Activated T-helper 1 cell treated with Interleukin-2 at 50 U/mL for 16 hours (primary cell): ENCODE data around the gene HMCES.
"Not testable (repeated sequence)": the region's sequence is repeated elsewhere in the genome, so short reads cannot be mapped to it uniquely, and the experiment has no call there.

ENCODE experiments used
- DNase-seq: peaks from one replicate; pipeline ENCODE4 v3.0.0-alpha.2; 2020; ENCODE audit warnings: low read depth

The HMCES gene

DNA sequence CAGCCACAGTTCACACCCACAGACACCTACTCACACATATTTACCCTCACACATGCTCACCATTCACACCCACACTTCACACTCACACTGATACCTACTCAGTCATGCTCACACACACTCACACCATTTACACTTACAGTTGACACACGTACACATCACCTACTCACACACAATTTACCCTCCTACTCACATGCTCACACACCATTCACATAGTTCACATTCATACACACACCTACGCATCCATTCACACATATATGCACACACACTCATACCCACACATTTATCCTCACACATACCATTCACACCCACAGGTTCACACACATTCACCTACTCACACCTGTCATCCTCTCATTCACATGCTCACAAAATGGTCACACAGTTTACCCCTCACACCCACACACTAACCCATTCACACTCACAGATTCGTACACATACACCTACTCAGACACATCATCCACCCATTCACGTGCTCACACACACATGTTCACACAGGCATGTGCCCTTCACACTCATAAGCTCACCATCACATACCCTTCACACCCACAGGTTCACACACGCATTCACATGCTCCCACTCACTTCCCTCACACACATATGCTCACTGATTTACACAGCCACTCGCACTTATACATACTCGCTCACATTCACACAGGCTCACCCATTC is 42.3 kb downstream of the HMCES start:
- no peak for DNase-seq

DNA sequence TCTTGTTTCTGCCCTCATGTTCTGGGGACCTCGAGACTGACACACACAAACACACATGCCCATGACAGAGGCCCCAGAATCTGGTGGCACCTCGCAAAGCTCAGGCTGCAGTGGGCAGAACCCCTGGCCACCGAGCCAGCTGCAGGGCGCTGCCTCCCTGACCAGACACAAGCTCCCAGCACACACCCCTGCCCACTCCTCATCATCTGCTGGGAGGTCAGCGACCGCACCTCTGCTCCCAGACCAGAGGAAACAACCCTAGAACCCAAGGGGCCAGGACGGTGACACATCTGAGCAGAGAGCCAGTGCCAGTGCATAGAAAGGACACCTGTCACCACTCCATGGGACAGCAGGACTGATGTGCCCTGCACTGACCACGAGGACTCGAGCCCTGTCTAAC is 43.2 kb downstream of the HMCES start:
- DNase-seq = no peak

DNA sequence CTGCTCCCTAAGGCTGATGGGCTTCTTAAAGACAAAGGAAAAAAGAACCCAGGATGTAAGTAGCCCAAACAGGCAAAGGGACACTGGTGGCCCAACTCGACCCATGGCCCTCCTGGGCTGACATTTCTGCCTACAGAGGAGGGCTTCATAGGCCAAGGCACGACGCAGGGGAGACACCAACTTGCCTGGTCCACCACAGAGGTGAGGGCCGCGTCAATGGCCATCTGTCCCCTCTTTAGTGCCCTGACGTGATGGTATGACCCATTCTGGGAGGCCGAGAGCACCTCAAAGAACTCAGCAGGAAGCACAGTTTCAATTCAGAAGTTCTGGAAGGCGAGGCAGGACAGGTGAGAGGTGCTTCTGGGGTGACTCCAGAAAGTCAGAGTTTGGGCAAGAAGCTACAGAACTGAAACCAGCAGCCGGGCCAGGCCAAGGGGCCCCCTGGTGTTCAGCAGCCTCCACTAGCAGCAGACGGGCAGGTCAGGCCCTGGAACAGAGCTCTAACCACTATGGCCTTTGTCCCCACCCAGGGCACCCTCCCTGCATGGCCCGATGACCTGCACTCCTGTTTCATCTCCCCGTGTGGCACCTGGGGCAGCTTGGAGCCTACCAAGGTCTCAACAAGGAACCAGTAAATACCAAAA is 45.1 kb downstream of the HMCES start:
- DNase-seq = no peak

DNA sequence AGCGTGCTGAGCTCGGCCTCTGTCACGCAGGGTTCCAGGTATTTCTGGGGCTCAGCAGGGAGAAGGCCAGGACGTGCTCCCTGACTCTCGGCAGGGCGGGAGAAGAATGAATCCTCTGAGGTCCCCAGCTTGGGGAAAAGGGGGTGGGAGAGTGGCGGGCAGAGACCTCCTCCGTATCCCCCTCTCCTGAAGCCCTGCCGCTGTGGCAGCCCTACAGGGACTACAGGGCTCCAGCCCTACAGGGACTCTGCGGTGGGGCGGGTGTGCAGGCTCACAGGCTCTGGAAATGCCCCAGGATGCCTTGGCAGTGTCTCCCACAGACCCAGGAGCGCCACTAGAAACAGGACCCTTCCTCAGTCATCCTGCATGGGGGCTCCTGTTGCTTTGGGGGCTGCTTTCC is 46.2 kb downstream of the HMCES start:
- DNase-seq = no peak

DNA sequence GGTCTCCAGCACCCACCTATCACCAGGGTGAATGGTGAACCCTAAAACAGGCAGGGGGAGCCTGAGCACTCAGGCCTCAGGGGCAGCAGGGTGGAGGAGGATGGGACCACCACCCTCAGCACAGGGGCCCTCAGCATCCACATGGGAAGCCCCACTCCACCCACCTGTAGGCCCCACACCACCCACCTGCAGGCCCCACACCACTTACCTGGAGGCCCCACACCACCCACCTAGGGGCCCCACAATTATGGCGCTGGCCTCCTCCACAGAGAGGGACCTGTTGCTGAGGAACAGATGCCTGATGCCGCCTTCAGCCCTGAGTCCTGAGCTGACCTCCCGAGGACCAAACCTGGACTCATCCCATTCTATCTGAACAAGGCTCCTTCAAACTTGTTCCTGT is 46.7 kb downstream of the HMCES start:
- no peak for DNase-seq

DNA sequence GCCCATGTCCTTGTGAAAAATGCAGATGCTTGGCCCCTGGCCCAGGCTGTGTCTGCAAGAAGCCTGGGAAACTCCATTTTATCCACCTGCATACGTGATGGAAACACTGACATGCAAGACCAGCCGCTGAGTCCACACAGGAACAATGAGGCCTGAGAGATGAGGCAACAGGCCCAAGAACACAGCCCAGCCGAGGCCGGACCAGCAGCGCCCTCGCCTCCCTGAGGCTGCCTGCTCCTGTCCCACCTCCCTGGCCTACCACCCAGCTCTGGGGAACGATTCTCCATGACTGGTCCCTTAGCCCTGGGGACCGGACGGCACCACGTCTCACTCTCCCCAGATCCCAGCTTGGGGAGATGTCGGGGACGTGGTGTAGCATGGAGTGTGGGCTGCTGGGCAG is 47.5 kb downstream of the HMCES start:
- no peak for DNase-seq

DNA sequence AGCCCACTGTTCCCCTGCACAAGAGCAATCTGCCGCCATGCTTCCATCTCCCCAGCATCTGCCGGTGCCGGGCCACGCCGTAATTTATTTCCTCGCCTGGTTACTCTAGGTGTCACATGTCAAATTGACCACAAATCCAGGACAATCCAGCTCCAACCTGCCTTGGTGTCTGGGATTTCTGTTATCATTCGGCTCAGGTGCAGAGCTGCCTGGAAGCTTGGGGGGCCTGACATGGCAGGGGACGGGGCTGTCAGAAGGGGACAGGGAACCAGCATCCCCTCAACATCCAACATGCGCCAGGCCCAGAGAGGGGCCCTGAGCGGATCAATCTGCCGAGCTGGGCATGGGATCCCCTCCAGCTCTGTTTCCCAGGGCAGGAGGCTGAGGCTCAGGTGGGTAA is 47.9 kb downstream of the HMCES start:
- no peak for DNase-seq

DNA sequence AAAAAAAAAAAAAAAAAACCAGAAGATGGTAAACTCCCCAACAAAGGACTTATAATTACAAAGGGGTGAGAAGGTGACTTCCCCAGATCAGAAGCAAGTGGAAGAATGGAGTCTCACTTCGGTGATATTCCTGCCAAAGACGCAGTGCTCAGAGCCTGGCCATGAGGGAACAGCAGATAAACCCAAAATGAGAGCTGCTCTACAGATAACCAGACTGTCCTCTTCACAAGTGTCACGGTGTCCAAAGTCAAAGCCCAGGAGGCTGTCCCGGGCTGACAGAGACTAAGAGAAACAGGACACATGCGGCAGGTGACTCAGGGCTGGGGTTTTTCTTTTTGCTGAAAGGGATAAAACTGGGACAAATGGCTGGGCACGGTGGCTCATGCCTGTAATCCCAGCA is 48.8 kb downstream of the HMCES start:
- no peak for DNase-seq

DNA sequence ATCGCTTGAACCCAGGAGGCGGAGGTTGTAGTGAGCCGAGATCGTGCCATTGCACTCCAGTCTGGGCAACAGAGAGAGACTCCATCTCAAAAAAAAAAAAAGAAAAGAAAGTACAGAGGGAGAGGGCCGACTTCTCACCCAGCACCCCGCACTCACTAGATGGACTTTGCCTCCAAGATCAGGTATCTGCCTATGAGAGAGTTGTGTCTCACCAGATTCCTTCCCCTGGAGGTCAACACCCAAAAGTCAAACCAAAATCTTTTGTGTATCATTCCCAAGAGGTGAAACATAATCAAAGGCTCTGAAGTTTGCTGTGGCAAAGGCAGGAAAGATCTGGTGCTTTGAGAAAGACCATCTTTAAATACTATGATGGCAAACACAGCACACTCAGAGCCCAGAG is 51.2 kb downstream of the HMCES start:
- no peak for DNase-seq

DNA sequence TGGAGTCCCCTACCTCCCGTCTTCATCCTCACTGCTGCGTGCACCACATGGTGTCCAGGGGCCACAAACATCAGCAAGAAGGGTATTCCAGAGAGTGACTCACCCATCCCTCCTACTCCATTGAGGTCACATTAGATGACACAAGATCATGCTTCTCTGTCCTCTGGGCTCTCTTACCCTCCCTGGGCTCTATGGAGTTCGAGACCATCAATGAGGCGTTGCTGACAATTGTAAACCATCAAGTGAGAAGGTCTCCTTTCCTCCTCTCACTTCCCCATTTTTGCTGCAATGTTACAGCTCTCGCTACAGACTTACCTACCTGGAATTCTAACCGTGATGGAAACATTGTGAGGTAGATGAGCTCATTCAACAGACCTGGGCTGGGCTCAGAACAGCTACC is 51.7 kb downstream of the HMCES start:
- no peak for DNase-seq

DNA sequence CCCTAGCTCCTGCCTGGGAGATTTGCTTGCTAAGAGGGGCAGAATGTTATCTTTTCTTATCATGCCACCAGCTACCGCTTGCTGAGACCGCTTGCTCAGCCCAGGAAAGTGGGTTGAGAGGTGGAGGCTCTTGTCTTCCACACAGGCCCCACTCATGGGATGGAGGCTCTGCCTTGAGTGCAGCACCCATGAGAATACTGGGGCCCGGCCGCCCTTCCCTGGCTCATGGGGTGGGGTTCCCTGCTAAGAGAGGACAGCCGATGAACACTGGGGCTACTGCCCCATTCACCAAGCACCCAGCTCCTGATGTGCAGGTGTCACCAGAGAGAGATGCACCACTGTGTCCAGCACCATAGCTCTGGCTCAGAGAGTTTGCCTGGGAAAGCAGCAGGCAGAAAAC is 55.2 kb downstream of the HMCES start:
- no peak for DNase-seq

DNA sequence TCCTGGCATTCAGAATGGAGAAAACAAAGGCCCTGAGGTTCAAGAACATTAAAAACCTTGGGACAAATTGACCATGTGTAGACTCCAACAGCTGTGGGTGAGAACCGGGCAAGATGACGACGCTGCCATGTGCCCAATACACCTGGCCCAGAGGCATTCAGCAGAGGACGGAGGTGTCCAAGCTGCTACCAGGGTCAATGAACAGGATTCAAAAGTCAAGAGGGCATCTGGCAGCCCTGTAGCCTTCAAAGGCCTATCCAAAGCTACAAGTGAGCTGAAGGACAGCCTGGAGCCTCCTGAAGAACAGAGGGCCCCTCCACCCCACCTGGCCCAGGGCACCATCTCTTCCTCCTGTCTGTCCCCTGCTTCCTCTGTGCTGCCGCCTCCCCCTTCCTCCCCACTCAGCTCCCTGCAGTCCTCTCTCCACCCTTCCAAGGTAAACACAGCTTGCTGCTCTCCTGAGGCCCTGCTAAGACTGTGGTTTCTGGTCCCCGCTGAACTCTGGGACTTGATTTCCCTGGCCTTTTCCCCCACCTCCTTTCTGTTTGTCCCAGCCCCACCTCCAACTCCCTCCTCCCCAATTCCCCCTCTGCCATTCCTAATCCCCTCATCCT is 57.5 kb downstream of the HMCES start:
- no peak for DNase-seq

DNA sequence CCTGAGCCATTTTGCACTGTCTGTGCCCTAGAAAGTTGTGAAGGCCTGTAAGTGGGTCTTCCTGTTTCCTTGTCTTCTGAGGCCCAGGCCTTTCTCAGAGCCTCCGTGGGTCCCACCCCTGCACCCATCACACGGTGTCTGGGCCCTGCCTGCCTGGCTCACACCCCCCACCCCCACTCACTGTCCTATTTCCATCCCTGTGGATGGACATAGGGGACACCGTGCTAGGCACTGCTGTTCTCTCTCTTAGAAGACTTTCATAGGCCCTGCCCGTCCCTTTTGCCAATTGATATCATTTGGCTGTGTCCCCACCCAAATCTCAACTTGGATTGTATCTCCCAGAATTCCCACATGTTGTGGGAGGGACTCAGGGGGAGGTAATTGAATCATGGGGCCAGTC is 59.0 kb downstream of the HMCES start:
- DNase-seq = not testable (repeated sequence)

DNA sequence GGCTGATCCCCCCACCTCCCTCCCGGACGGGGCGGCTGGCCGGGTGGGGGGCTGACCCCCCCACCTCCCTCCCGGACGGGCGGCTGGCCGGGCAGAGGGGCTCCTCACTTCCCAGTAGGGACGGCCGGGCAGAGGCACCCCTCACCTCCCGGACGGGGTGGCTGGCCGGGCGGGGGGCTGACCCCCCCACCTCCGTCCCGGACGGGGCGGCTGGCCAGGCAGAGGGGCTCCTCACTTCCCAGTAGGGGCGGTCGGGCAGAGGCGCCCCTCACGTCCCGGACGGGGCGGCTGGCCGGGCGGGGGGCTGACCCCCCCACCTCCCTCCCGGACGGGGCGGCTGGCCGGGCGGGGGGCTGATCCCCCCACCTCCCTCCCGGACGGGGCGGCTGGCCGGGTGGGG is 60.5 kb downstream of the HMCES start:
- DNase-seq = not testable (repeated sequence)

DNA sequence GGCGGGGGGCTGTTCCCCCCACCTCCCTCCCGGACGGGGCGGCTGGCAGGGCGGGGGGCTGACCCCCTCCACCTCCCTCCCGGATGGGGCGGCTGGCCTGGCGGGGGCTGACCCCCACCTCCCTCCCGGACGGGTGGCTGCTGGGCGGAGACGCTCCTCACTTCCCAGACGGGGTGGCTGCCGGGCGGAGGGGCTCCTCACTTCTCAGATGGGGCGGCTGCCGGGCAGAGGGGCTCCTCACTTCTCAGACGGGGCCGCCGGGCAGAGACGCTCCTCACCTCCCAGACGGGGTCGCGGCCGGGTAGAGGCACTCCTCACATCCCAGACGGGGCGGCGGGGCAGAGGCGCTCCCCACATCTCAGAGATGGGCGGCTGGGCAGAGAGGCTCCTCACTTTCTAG is 61.2 kb downstream of the HMCES start:
- not testable (repeated sequence) for DNase-seq

DNA sequence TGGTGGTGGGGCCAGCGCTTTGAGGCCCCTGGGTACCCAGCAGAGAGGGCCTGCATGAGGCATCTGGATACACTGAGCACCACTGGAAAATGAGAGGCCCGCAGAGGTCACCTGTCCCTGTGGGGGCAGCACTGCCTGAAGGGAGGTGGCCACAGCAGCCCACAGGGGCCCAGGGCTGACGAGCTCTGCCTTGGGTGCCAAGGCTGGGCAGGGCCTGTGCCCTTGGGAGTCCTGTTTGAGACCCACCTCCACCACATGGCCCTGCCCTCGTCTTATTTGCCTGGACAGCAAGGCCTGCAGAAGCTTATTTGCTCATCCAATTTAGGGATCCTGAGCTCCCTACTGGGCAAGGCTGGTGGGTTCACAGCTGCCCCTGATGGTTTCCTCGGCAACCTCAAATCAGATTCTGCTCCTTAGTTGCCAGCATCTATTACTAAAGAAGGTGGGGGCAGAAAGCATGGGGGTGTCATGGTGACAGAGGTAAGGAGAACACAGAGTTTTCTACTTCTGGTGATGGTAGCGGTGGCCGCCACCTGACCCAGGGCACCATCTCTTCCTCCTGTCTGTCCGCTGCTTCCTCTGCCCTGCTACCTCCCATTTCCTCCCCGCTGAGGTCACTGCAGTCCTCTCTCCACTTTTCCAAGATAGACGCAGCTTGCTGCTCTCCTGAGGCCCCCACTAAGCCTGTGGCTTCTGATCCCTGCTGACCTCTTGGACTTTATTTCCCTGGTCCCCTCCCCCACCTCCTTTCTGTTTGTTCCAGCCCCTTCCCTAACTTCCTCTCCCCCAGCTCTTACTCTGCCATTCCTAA is 62.9 kb downstream of the HMCES start:
- DNase-seq = no peak

DNA sequence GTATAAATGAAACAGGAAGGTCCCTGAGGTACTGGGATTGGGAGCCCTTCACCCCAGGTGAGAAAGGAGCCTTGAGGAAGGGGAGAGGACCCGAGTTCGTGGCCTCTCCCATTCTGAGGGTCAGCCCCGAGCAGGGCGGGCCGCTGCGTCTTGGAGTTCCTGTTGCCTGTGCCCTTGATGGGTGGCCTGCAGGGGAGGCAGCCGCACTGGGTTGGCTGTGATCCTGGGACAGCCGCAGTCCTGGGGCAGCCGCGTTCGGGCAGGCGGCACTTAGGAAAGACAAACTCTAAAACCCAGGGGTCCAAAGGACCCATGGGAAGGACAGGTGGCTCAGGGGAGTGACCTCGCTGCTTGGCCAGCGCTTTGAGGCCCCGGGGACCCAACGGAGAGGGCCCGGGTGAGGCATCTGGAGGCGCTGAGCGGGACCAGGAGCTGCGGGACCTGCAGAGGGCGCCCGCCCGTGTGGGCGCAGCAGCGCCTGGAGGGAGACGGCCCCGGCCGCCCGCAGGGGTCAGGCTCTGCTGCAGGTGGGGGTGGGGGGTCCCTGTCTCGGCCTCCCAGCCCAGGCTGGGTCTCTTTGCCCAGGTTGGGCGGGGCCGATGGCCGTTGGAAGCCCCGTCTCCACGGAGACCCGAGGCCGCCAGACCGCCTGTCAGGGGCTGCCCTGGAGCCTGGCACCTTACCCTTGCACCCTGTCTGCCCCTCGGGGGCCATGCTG is 65.1 kb downstream of the HMCES start:
- peak; percentile 5 for DNase-seq

DNA sequence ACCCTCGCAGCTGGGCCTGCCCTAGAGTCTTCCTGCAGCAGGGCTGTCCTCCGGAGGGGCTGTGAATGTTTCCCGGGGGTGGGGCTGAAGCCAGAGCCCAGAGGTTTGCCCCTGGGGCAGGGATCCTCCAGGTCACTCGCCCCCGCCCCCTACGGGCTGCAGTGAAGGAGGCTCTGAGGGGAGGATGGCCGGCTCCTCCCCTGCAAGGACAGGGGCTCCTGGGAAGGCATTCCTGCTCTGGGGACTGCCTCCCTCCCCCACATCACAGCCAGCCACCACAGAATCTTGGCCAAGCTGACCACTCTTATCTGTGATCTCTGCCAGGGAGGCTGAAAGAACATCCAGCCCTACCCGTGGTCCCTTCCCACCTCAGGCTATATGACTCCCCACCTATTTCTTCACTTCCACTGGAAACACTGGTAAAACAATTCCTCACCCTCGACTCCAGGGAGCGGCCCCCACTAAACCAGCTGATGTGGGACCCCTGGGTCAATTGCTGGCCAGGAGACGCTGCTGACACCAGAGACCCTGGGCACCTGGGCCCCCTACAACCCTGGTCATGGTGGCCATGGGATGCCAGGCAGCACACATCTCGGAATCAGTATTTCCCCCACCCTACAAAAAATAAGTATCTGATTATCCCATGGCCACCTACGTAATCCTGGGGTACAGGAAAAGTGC is 66.0 kb downstream of the HMCES start:
- no peak for DNase-seq

DNA sequence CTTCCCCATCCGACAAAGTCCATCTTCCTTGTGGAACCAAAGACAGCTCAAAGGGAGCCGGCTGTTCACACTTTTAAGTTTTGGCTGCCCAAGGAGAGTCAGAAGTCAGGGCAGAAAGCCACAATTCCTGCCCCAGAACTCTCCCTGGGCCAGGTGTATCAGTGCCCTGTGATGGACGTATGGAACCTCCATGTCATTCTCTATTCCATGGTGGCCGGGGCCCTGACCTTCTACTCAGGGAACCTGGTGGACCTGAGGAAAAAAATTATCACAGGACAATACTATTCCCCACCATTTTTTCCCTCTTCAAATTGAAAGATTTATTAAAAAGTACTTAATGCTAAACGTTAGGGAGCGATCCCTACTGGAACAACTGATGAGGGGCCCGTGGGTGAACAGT is 66.6 kb downstream of the HMCES start:
- no peak for DNase-seq

DNA sequence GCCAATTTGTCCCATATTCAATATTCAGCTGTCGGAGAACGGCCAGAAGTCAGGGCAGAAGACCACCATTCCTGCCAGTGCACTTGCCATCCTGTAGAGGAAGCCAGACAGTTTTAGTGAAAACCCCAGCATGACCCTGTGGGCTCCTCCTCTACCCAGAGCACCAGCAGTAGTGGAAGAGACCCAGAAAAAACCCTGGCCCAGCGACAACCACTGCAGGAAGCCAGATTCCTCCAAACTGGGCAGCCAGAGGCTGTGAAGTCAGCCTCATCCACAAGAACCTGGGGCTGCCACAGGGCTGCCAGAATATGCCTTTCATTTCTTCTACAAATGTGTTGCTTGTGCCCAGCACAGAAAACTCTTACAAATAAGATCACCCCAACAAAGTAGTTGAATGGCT is 67.3 kb downstream of the HMCES start:
- DNase-seq = no peak

DNA sequence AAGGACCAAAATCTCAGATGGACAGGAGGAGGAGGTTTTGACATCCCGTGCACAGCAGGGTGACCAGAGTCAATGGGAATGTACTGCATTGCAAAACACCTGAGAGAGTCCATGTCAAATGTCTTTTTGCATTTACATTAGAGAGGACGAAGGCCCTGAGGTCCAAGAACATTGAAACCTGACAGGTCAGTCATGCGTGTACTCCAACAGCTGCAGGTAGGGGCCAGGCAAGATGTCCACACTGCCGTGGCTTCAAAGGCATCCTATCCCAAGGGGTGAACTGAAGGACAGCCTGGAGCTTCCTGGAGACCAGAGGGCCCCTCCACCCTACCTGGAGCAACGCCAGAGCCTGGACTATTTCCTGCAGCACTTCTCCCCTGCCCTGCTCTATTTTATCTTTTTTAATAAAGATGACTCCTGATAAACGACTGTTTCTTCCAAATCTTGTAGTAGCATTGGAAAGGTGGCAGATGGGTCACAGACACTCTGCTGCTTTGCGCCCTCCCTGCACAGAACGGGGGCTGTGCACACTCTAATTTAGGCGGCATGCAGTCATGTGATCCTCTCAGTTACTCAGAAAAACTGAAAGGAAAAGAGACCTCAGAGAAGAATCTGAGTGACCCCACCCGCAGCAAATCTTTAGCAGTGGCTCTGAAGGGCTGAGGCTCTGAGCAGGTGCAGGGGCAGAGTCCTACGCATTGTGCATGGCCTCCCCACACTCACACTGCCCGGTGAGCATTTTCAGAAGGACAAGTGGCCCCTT is 68.2 kb downstream of the HMCES start:
- DNase-seq = no peak
